Dorsolateral prefrontal cortex (tissue), 118 donors: ENCODE results near the gene PRSS33. TPM values are rescaled to one million over a fixed set of nuclear protein-coding genes. Genes with fewer than 3 reads are reported as not detected.

Experiments used
- total RNA-seq, 120 experiments: library from RNA; stranded (reverse); gene quantifications; one replicate each; pipeline versions ENCODE4 v1.2.3 to v1.2.4, GENCODE V29; 2022

PRSS33 gene
- total RNA-seq, 120 experiments from 2014 or later: 0.29 to 0.37 TPM; not detected in 118

Other genes starting within 250 kb of the PRSS33 start
- 100 to 1,000 TPM in 95 of 120 experiments, 10 to 100 TPM in 25; 75.2 to 164 (median 115) TPM for gene PDPK1, start 249.5 kb downstream of the PRSS33 start, total RNA-seq
- gene KCTD5, start 105.0 kb downstream of the PRSS33 start, total RNA-seq: 10 to 100 TPM; 11.2 to 26.1 (median 16.7) TPM
- gene PRSS27, start 67.3 kb downstream of the PRSS33 start, total RNA-seq: 1 to 10 TPM in 117 of 120 experiments, under 1 TPM in 3; 0.87 to 9.0 (median 2.6) TPM
- gene SRRM2, start 34.9 kb downstream of the PRSS33 start, total RNA-seq: 100 to 1,000 TPM; 369 to 792 (median 531) TPM
- 100 to 1,000 TPM; 150 to 306 (median 223) TPM for gene ELOB, start 10.3 kb downstream of the PRSS33 start, total RNA-seq
- gene PRSS41, start 10.9 kb upstream of the PRSS33 start, total RNA-seq: not detected
- gene PRSS21, start 29.7 kb upstream of the PRSS33 start, total RNA-seq: 1 to 10 TPM in 10 of 120 experiments, under 1 TPM in 11, not detected in 99; 0.62 to 1.6 (median 0.97) TPM
- gene ZG16B, start 42.7 kb upstream of the PRSS33 start, total RNA-seq: 1 to 10 TPM in 1 of 120 experiments, under 1 TPM in 2, not detected in 117; 0.60 to 1.1 (median 0.88) TPM
- under 1 TPM in 2 of 120 experiments, not detected in 118; 0.50 to 0.63 TPM for gene PRSS22, start 70.6 kb upstream of the PRSS33 start, total RNA-seq
- gene FLYWCH2, start 95.7 kb upstream of the PRSS33 start, total RNA-seq: 10 to 100 TPM; 19.4 to 46.0 (median 31.2) TPM
- gene FLYWCH1, start 124.4 kb upstream of the PRSS33 start, total RNA-seq: 100 to 1,000 TPM in 24 of 120 experiments, 10 to 100 TPM in 96; 55.0 to 127 (median 86.7) TPM
- gene KREMEN2, start 176.7 kb upstream of the PRSS33 start, total RNA-seq: under 1 TPM in 24 of 120 experiments, not detected in 96; 0.22 to 0.68 (median 0.41) TPM
- gene PAQR4, start 181.8 kb upstream of the PRSS33 start, total RNA-seq: 100 to 1,000 TPM in 6 of 120 experiments, 10 to 100 TPM in 114; 31.9 to 177 (median 57.8) TPM
- 10 to 100 TPM in 30 of 120 experiments, 1 to 10 TPM in 90; 2.7 to 18.6 (median 8.3) TPM for gene PKMYT1, start 192.9 kb upstream of the PRSS33 start, total RNA-seq
- gene CLDN9, start 225.4 kb upstream of the PRSS33 start, total RNA-seq: 10 to 100 TPM in 1 of 120 experiments, 1 to 10 TPM in 118, under 1 TPM in 1; 0.98 to 11.7 (median 3.4) TPM
- gene CLDN6, start 230.6 kb upstream of the PRSS33 start, total RNA-seq: 1 to 10 TPM in 3 of 120 experiments, under 1 TPM in 24, not detected in 93; 0.28 to 1.5 (median 0.47) TPM
- 10 to 100 TPM in 3 of 120 experiments, 1 to 10 TPM in 105, under 1 TPM in 9, not detected in 3; 0.58 to 15.6 (median 3.2) TPM for gene TNFRSF12A, start 232.8 kb upstream of the PRSS33 start, total RNA-seq
- 100 to 1,000 TPM in 12 of 120 experiments, 10 to 100 TPM in 108; 50.9 to 124 (median 83.2) TPM for gene HCFC1R1, start 236.4 kb upstream of the PRSS33 start, total RNA-seq
- gene THOC6, start 236.5 kb upstream of the PRSS33 start, total RNA-seq: 10 to 100 TPM in 31 of 120 experiments, 1 to 10 TPM in 89; 4.3 to 13.3 (median 8.8) TPM
- gene BICDL2, start 249.4 kb upstream of the PRSS33 start, total RNA-seq: 1 to 10 TPM in 36 of 120 experiments, under 1 TPM in 81, not detected in 3; 0.25 to 2.6 (median 0.84) TPM